ENCODE results near the gene ATF6. TPM values are rescaled to one million over a fixed set of nuclear protein-coding genes. Genes with fewer than 3 reads are reported as not detected.

The ATF6 gene
- total and polyA plus RNA-seq, 2 of the 8 experiments (the other 6 are each of a cell fraction or from before 2014, with no cell fraction given) = 4.6 to 10.0 TPM

- TF ChIP-seq RFX5 (IDR thresholded peaks at IDR 0.05; ENCODE audit: borderline replicate concordance, low read depth, low read length) (no peak), CBX8 (IDR thresholded peaks at IDR 0.05; ENCODE audit: borderline replicate concordance, low read depth, low read length) (no peak), TEAD4 (IDR thresholded peaks at IDR 0.05; ENCODE audit: low read depth, low read length) (no peak), KDM1A (IDR thresholded peaks at IDR 0.05; ENCODE audit: borderline replicate concordance, low read length) (no peak), BACH1 (IDR thresholded peaks at IDR 0.05; ENCODE audit: low read length) (no peak), POLR2A (IDR thresholded peaks at IDR 0.05; ENCODE audit: control extremely low read depth in 1 of 2, low read depth in 2 of 2, low read length in 2 of 2) (no peak), ZNF274 (IDR thresholded peaks at IDR 0.05; ENCODE audit: borderline replicate concordance, extremely low read depth, low read length) (no peak), ATF3 (IDR thresholded peaks at IDR 0.05; ENCODE audit: insufficient read depth, low read depth, low read length) (no peak)
Observed at GRCh38 chr1:161983725-161984124, 217.6 kb downstream of the ATF6 start (continued).

Data from H1 (cell line).